Measurements from ENCODE around the gene IGFBP3. TPM values are rescaled to one million over a fixed set of nuclear protein-coding genes. Genes with fewer than 3 reads are reported as not detected.

The IGFBP3 gene
- total and polyA plus RNA-seq, 2 experiments from 2014 or later: 268 to 632 TPM

GRCh38 chr7:45888993-45889366 is 32.1 kb downstream of the IGFBP3 start:
- no peaks in the 10 kb centered on the region for H3K36me3 ChIP-seq (replicated peaks; ENCODE audit: insufficient read depth, low read depth)
- H3K27ac ChIP-seq: no peak overlapping the region
- no peaks in the 10 kb centered on the region for H3K79me2 ChIP-seq
- DNase-seq (ENCODE audit: low spot score): no peak
- H3K27me3 ChIP-seq: peaks cover 39% of the 10 kb centered on the region
- peaks cover 17% of the 10 kb centered on the region for H3K4me1 ChIP-seq (ENCODE audit: insufficient read depth)
- TF ChIP-seq CTCF (IDR thresholded peaks at IDR 0.05; ENCODE audit: poor library complexity) (no peak), EZH2 (IDR thresholded peaks at IDR 0.05; ENCODE audit: borderline replicate concordance) (no peak), EZH2phosphoT487 (IDR thresholded peaks at IDR 0.05; ENCODE audit: low read depth, severe bottlenecking, unreplicated experiment) (no peak)
- no peaks in the 10 kb centered on the region for H3K9me3 ChIP-seq (ENCODE audit: low read depth)
- H4K20me1 ChIP-seq (ENCODE audit: insufficient read depth, poor library complexity, severe bottlenecking): no peaks in the 10 kb centered on the region
- peak overlapping the region; percentile 80 for H3K4me2 ChIP-seq
- peak overlapping the region; percentile 1 for H3K4me3 ChIP-seq
- peak overlapping the region; percentile 8 for H2AFZ ChIP-seq
- H3K9me2 ChIP-seq (replicated peaks; ENCODE audit: insufficient read depth): no peaks in the 10 kb centered on the region
- WGBS (ENCODE audit: low lambda C conversion rate, missing lambda C conversion rate): 15% methylated on average over 9 of the region's 14 CpGs

GRCh38 chr7:45888185-45888992 is 32.7 kb downstream of the IGFBP3 start, which contains the start of gene IGFBP1:
IGFBP1 (plus strand) TSS chr7:45888488; CDS start chr7:45888653, 165 bp downstream.
- DNase-seq (ENCODE audit: low spot score): peak; percentile 58
- peaks cover 39% of the 10 kb centered on the region for H3K27me3 ChIP-seq
- no peaks in the 10 kb centered on the region for H3K9me2 ChIP-seq (replicated peaks; ENCODE audit: insufficient read depth)
- peaks cover 17% of the 10 kb centered on the region for H3K4me1 ChIP-seq (ENCODE audit: insufficient read depth)
- H3K4me2 ChIP-seq: peak within 1 kb of the TSS; percentile 80
- H3K4me3 ChIP-seq: peak within 1 kb of the TSS; percentile 1
- no peaks in the 10 kb centered on the region for H3K79me2 ChIP-seq
- no peak for TF ChIP-seq EZH2phosphoT487 (IDR thresholded peaks at IDR 0.05; ENCODE audit: low read depth, severe bottlenecking, unreplicated experiment)
- TF ChIP-seq CTCF (IDR thresholded peaks at IDR 0.05; ENCODE audit: poor library complexity): no peak
- TF ChIP-seq EZH2 (IDR thresholded peaks at IDR 0.05; ENCODE audit: borderline replicate concordance): no peak
- peak within 1 kb of the TSS; percentile 8 for H2AFZ ChIP-seq
- no peaks in the 10 kb centered on the region for H4K20me1 ChIP-seq (ENCODE audit: insufficient read depth, poor library complexity, severe bottlenecking)
- no peaks in the 10 kb centered on the region for H3K9me3 ChIP-seq (ENCODE audit: low read depth)
- no peak within 1 kb of the TSS for H3K27ac ChIP-seq
- no peaks in the 10 kb centered on the region for H3K36me3 ChIP-seq (replicated peaks; ENCODE audit: insufficient read depth, low read depth)
- WGBS (ENCODE audit: low lambda C conversion rate, missing lambda C conversion rate): 9% methylated on average over 42 of the region's 73 CpGs

GRCh38 chr7:45886931-45887667 is 34.0 kb downstream of the IGFBP3 start:
- DNase-seq (ENCODE audit: low spot score): no peak
- H3K9me3 ChIP-seq (ENCODE audit: low read depth): no peaks in the 10 kb centered on the region
- H3K4me3 ChIP-seq: no peak overlapping the region
- H3K4me2 ChIP-seq: no peak overlapping the region
- no peaks in the 10 kb centered on the region for H3K9me2 ChIP-seq (replicated peaks; ENCODE audit: insufficient read depth)
- H2AFZ ChIP-seq: no peak overlapping the region
- H3K27ac ChIP-seq: no peak overlapping the region
- H3K27me3 ChIP-seq: peaks cover 39% of the 10 kb centered on the region
- no peaks in the 10 kb centered on the region for H3K79me2 ChIP-seq
- H3K36me3 ChIP-seq (replicated peaks; ENCODE audit: insufficient read depth, low read depth): no peaks in the 10 kb centered on the region
- WGBS (ENCODE audit: low lambda C conversion rate, missing lambda C conversion rate): 91% methylated on average over 5 of the region's 5 CpGs
- TF ChIP-seq EZH2phosphoT487 (IDR thresholded peaks at IDR 0.05; ENCODE audit: low read depth, severe bottlenecking, unreplicated experiment): no peak
- H3K4me1 ChIP-seq (ENCODE audit: insufficient read depth): peaks cover 17% of the 10 kb centered on the region
- no peaks in the 10 kb centered on the region for H4K20me1 ChIP-seq (ENCODE audit: insufficient read depth, poor library complexity, severe bottlenecking)
